ENCODE data around the gene KDM1A.

Gene KDM1A

GRCh38 chr1:23069149-23069548 is 49.9 kb downstream of the KDM1A start:
- no peaks in the 10 kb centered on the region for H3K27me3 ChIP-seq
- TF ChIP-seq CTCF (IDR thresholded peaks at IDR 0.05) = no peak
- H3K36me3 ChIP-seq = peaks cover 49% of the 10 kb centered on the region
- no peaks in the 10 kb centered on the region for H3K9me3 ChIP-seq
- no peak overlapping the region for H3K4me3 ChIP-seq (ENCODE audit: low read depth in 1 of 2, low read length in 1 of 2)
- no peaks in the 10 kb centered on the region for H3K4me1 ChIP-seq (ENCODE audit: control insufficient read depth in 1 of 2, insufficient read depth in 1 of 2, low read depth in 1 of 2, low read length in 1 of 2)
- no peak overlapping the region for H3K27ac ChIP-seq

DNA sequence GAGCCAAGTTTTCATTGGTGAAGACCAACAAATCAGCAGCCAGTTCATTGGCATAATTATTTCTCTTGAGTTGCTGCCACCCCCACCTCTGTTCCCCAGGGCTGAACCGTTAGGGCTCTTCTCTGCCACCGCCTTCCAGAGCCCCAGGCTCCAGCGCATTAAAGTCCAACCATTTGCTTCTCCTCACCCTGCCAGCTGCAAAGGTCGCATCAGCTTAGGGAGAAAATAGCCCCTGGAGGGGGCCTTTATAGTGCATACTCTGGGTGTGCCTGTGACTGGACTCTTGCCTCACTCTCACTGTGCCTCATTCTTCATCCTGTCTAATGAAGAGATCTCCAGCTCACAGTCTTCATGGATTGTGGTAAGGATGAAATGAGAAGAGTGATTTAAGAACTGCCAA is 50.4 kb downstream of the KDM1A start:
- H3K27ac ChIP-seq = no peak overlapping the region
- peaks cover 45% of the 10 kb centered on the region for H3K36me3 ChIP-seq
- H3K4me3 ChIP-seq (ENCODE audit: low read depth in 1 of 2, low read length in 1 of 2) = no peak overlapping the region

DNA sequence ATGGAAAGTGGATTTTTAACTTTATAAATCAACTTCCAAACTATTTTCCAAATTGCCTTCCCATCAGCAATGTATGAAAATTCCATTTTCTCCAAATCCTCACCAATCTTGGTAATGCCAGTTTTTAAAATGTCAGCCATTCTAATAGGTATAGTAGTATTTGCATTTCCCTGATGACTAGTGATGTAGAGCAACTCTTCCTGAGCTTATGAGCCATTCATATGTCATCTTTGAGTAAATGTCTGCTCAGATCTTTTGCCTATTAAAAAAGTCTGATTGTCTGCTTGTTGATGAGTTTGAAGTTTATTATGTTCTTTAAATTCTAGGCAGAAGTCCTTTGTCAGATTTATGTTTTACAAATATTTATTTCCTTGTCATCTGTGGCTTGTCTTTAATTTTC is 54.7 kb downstream of the KDM1A start:
- no peak for TF ChIP-seq CTCF (IDR thresholded peaks at IDR 0.05)
- no peak overlapping the region for H3K4me3 ChIP-seq (ENCODE audit: low read depth in 1 of 2, low read length in 1 of 2)
- peaks cover 50% of the 10 kb centered on the region for H3K36me3 ChIP-seq

More for the DNA sequence above, 50.4 kb downstream of the KDM1A start:
- Histone ChIP-seq H3K4me1 (ENCODE audit: control insufficient read depth in 1 of 2, insufficient read depth in 1 of 2, low read depth in 1 of 2, low read length in 1 of 2) (no peaks in the 10 kb centered on the region), H3K27me3 (no peaks in the 10 kb centered on the region), H3K9me3 (no peaks in the 10 kb centered on the region)
- TF ChIP-seq CTCF (IDR thresholded peaks at IDR 0.05) = no peak

GRCh38 chr1:23079025-23079424 is 59.8 kb downstream of the KDM1A start:
- Histone ChIP-seq H3K36me3 (peaks cover 63% of the 10 kb centered on the region), H3K4me3 (ENCODE audit: low read depth in 1 of 2, low read length in 1 of 2) (no peak overlapping the region), H3K27me3 (no peaks in the 10 kb centered on the region), H3K27ac (no peak overlapping the region), H3K4me1 (ENCODE audit: control insufficient read depth in 1 of 2, insufficient read depth in 1 of 2, low read depth in 1 of 2, low read length in 1 of 2) (no peaks in the 10 kb centered on the region), H3K9me3 (no peaks in the 10 kb centered on the region)
- no peak for TF ChIP-seq CTCF (IDR thresholded peaks at IDR 0.05)

More for the DNA sequence above, 54.7 kb downstream of the KDM1A start:
- H3K4me1 ChIP-seq (ENCODE audit: control insufficient read depth in 1 of 2, insufficient read depth in 1 of 2, low read depth in 1 of 2, low read length in 1 of 2) = no peaks in the 10 kb centered on the region
- H3K27ac ChIP-seq = no peak overlapping the region
- H3K9me3 ChIP-seq = no peaks in the 10 kb centered on the region
- H3K27me3 ChIP-seq = no peaks in the 10 kb centered on the region

GRCh38 chr1:23080885-23081284 is 61.6 kb downstream of the KDM1A start:
- H3K9me3 ChIP-seq = no peaks in the 10 kb centered on the region
- H3K4me1 ChIP-seq (ENCODE audit: control insufficient read depth in 1 of 2, insufficient read depth in 1 of 2, low read depth in 1 of 2, low read length in 1 of 2) = no peaks in the 10 kb centered on the region
- no peak for TF ChIP-seq CTCF (IDR thresholded peaks at IDR 0.05)
- no peaks in the 10 kb centered on the region for H3K27me3 ChIP-seq
- H3K36me3 ChIP-seq = peaks cover 81% of the 10 kb centered on the region
- no peak overlapping the region for H3K27ac ChIP-seq
- no peak overlapping the region for H3K4me3 ChIP-seq (ENCODE audit: low read depth in 1 of 2, low read length in 1 of 2)

GRCh38 chr1:23081376-23081775 is 62.1 kb downstream of the KDM1A start:
- H3K4me1 ChIP-seq (ENCODE audit: control insufficient read depth in 1 of 2, insufficient read depth in 1 of 2, low read depth in 1 of 2, low read length in 1 of 2) = no peaks in the 10 kb centered on the region
- no peaks in the 10 kb centered on the region for H3K27me3 ChIP-seq
- H3K36me3 ChIP-seq = peaks cover 85% of the 10 kb centered on the region
- H3K4me3 ChIP-seq (ENCODE audit: low read depth in 1 of 2, low read length in 1 of 2) = no peak overlapping the region
- H3K9me3 ChIP-seq = no peaks in the 10 kb centered on the region
- no peak for TF ChIP-seq CTCF (IDR thresholded peaks at IDR 0.05)
- H3K27ac ChIP-seq = no peak overlapping the region
